ENCODE measurements around the gene SRBD1.

The SRBD1 gene

GRCh38 chr2:45412754-45413379, 198.2 kb downstream of the SRBD1 start:
- no peak for DNase-seq

DNA sequence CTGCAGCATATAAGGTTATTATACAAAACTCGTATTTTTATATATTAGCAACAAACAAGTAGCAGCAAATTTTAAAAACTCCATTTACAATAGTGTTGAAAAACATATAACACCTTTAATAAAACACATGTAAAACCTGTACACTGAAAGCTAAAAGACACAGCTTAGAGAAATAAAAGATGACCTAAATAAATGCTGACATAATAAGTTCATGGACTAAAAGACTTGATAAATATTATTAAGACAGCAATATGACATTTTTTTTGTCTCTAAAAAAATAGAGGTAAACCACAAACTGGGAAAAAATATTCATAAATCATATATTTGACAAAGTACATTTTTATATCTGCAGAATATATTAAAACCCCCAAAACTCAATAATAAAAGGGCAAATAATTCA, 201.4 kb downstream of the SRBD1 start:
- DNase-seq: no peak

DNA sequence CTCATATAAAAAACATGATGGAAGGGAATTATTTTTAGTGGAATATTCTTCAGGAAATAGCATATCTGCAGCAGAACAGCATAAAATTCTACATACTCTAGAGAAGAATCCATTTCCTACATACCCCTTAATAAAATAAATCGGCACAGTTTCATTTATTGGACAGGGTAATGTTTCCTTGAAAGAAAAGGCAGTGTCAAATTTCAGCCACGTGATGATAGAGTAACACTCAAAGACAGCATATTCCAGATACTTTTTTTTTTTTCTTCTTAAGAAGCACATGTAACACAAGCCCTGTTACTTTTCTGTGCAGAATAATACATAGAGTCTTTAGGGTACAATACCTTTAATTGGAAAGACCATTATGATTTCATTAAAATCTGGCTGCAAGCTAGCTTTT, 204.4 kb downstream of the SRBD1 start:
- no peak for DNase-seq

GRCh38 chr2:45404807-45405297, 206.2 kb downstream of the SRBD1 start:
- DNase-seq: no peak

DNA sequence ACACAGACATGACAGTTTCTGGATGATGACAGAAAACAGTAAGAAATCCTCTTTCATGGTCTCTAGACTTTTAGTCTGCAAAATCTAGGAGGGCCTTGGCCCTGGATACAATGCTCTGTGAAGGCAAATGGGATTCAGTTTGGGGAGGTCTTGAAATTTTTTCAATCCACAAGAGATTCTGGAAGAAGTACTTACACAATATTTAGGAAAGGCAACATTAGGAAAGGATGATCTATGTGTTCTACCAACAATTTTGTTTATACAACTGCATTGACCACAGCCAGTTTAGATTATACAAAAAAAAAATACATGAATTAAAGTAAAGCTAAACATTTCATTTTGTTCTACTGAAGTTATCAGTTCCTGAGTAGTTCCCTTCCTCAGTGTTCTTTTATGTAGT, 208.0 kb downstream of the SRBD1 start:
- no peak for DNase-seq

DNA sequence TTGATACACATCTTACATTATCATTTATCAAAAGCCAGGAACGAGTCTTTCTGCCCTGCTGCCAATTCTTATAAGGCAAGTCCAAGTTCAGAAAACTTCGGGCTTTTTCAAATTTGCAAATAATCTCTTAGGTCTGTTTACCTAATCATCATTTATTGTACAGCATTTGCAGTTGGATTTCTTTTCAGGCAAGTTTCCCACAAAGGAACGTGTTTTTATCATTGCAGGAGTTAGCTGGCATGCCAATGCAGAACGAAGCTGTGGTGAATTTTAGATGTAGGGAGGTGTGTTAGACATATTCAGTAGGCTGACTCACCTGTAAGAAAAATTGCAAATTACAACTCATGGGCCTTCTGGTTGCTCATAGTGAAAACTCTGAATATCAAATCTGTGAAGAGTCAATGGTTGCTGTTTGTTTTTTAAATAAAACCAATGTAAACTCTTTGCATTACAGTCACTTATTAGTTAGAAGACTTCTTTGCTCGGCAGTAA, 209.6 kb downstream of the SRBD1 start:
- DNase-seq: no peak

DNA sequence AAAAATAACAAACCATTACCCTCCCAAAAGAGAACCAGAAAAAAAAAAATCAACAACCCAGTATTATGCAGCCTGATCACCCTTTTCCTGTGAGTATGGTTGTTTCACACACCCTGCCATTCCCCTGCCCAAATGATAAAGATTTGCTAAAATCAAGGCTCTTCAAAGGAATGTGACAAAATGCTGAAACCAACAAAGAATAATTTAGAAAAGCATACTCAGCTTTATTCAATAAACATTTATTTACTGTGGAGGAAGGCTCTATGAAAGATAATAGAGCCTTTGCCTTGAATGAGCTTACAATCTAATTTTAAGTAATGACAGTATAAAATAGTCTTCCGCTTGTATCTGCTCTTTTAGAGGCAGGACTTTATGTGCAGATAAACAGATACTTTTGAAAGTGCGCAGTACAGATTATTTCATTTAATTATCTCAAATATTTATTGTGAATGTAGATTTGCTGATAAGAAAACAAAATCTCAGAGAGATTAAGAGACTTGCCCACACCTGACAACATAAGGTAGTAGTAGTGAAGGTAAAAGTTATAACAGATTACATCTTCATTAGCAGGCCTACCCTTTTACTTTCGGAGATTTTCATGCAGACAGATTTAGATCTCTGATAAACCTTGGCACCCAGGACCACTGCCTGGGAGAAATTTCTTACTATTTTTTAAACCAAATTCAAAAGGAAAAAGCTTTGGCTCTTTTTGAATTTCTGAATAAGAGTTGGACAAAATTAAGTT, 211.9 kb downstream of the SRBD1 start:
- DNase-seq: no peak

GRCh38 chr2:45397292-45397691, 213.8 kb downstream of the SRBD1 start:
- no peak for DNase-seq

GRCh38 chr2:45396671-45397070, 214.4 kb downstream of the SRBD1 start:
- no peak for DNase-seq

DNA sequence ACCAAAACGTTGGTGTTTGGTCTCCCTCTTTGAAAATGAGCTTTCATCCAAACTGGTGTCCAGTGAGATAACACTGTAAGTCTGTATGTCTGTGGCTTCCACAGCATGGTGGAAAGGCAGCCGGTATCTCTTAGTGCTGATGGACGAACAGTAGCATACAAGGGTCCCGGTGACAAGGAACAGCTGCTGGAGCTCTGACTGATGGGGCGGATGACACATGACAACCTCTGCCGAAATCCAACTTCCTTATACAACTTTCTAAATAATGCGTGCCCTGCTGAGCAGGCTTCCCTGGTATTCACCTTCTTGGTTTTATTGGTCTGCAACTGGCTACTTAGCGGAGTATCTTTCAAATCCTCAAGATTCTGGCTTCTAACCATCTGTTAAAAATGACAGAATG, 216.2 kb downstream of the SRBD1 start:
- DNase-seq: no peak

DNA sequence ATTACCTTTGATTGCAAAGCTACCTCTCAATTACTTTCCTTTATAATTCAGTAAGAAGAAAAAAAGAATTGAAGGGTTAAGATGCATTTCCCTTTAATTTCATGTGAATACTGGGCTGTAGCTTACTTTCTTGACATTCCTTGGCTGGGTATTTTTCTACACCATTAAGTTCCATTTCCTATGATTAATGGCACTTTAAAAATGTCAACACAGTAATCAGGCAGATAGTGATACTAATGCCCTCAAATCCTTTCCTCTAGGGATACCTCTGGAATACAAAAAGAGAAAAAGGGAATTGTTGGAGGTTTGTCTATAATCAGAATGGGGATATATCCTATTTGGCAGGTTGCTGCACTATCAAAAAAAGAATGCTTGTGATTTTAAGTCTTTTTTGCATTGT, 216.9 kb downstream of the SRBD1 start:
- no peak for DNase-seq

DNA sequence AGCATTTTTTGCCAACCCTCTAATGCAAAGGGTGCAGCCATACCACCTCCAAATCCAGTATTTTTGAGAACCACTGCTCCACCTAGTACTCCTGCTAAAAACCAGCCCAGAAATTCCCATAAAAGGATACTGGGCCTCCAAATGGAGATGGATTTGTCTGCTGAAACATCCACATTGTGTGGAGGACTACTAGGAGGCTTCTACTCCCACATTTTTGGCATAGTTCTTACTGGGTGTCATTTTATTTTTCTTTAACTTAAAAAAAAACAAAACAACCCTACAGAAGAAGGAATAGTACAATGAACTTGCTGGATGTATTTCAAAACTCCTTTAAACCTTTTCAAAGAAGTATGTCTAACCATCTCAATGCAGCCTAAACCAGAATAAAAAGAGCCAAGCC, 219.2 kb downstream of the SRBD1 start:
- DNase-seq: no peak

- no peak for DNase-seq
Measured at GRCh38 chr2:45390861-45391260, 220.2 kb downstream of the SRBD1 start.

GRCh38 chr2:45390441-45390840, 220.6 kb downstream of the SRBD1 start:
- no peak for DNase-seq

DNA sequence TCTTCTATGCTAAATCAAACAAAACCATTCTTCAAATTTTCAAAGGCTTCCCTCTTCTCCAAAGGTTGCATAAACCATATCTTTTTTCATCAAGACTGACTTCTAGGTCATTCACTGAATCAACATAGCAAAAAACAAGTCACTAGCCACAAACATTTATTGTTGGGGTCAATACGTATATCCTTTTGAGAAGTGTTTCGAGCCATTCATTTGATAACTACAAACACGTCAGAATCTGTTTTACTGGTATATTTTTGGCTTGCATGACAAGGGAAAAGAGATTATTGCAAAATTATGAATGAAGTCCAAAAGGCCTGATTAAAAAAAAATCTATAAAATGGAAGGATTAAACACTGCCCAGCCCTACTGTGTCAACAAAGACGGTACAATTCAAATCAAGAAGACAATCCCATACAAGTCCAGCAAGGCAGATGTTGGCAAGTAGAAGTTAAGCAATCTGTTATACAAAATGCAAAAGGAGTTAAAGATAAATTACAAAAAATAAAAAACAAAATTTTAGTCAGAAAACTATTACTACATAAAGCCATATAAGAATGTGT, 222.4 kb downstream of the SRBD1 start:
- no peak for DNase-seq

DNA sequence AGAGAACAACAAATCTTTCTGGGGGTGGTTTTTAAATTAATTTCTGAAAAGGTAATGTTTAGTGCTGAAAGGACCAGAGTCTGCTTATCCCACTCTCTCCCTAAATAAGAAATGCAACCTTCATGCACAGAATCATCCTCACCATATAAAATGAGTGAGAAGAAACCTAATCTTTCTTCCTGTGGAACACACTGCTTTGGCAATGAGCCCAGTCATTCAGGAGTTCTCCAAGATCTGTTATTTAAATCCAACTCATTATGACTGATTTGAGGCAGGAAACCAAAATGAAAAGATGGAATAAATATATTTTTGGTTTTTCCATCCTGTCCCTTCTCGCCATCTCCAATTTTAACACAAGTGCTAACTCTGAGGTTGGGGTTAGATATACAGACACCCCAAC, 228.3 kb downstream of the SRBD1 start:
- DNase-seq: peak; percentile 1

- DNase-seq: no peak
Measured at GRCh38 chr2:45380131-45380836, 230.8 kb downstream of the SRBD1 start.

DNA sequence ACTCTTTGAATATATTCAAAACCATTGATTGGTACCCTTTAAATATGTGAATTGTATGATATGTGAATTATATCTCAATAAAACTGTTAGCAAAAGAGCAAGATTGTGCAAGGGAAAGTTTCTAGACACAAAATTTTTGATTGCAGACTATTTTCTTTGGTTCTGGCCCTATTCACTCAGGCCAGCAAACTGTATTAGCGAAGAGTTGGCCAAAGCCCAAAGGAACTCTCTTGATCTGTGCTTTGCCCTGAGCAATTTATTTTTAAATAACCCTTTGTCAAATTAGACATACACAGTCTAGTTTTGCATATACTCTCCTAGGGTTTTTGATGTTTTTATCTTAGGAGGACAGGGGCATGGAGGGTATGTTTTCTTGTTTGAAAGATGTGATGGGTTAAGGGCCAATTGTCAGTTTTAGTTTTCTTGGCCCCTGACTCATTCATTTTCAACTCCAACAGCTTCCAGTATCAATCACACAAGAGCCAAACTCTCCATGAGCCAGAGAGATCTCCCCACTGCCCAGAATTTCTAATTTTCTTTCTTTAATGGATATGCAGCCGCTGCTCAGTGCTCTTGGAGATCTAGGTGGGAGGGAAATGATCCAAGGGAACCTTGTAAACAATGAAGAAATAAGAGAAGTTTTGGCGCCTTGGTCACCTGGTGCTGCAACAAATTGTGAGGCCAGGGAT, 231.5 kb downstream of the SRBD1 start:
- peak; percentile 12 for DNase-seq

- DNase-seq: no peak
Measured at GRCh38 chr2:45373534-45373933, 237.5 kb downstream of the SRBD1 start.

DNA sequence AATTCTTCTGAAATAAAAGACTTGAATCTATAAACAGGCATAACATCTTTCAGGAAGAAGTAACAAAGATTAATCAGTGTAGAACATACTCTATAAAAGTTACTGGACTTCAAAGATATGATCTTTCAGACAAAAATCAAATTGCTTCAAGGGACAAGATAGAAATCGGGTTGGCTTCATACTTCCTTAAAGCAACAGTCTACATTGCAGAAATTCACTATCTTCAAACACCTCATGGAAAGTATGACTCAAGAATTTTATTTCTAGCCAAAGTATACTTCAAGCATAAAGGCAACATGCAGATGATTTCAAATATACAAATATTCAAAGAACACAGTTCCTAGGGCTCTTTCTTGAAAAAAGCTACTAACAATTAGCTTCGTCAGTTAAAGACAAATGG, 240.7 kb downstream of the SRBD1 start:
- no peak for DNase-seq

DNA sequence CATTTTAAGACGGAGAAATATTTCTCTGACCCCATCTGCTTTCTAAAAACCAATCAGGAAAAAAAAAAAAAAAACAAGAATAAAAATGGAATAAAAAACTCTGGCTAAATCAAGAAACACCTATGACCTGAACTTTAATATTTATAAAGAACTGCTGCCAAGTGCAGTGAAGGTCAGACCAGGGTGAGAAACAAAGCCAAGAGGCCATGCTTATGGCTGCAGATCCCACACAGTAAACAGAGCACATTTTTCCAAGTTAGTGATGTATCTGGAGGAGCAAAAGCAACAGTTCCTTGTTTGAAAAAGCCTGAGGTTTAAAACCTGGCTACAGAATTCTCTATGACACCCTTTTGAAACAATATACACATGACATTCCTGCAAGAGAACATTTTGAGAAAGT, 242.3 kb downstream of the SRBD1 start:
- no peak for DNase-seq

GRCh38 chr2:45361666-45362065, 249.4 kb downstream of the SRBD1 start:
- no peak for DNase-seq

DNA sequence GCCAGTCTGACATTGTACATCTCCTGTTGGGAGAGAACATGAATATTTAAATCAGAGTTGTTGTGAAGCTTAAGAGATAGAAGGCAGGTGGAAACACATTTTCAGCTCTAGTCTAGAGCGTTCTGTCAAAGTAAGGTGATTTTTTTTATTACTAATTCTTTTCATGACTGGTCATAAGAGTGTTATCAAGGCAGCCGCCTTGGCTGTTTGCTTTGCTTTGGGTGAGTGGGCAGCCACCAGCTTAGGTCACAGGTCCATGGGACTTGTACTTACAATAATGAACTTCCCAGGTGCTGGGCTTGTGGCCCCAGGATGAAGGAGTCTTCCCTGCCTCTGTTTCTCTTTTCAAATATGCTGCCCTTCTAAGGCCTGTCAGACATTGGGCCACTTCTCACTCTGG, 256.3 kb downstream of the SRBD1 start:
- no peak for DNase-seq
